Stimulated activated CD4-positive, alpha-beta T cell treated with anti-CD3 and anti-CD28 coated beads, Interleukin-2, amount 100 ng/mL, for 4 hours (primary cell): ENCODE data around the gene C3.
"Not testable (repeated sequence)": the region's sequence is repeated elsewhere in the genome, so short reads cannot be mapped to it uniquely, and the experiment has no call there.

Experiments
- DNase-seq: peaks from one replicate; pipeline ENCODE4 v3.0.0-alpha.2; 2020; ENCODE audit warnings: low read depth

The C3 gene

GRCh38 chr19:6720369-6721137, at the start of gene C3:
Gene C3 (minus strand): TSS chr19:6720650. CDS start chr19:6720589, 61 bp downstream.
- DNase-seq, result no peak

- DNase-seq, result no peak
These were observed 48.7 kb upstream of the C3 start for GRCh38 chr19:6769006-6769619.

DNA sequence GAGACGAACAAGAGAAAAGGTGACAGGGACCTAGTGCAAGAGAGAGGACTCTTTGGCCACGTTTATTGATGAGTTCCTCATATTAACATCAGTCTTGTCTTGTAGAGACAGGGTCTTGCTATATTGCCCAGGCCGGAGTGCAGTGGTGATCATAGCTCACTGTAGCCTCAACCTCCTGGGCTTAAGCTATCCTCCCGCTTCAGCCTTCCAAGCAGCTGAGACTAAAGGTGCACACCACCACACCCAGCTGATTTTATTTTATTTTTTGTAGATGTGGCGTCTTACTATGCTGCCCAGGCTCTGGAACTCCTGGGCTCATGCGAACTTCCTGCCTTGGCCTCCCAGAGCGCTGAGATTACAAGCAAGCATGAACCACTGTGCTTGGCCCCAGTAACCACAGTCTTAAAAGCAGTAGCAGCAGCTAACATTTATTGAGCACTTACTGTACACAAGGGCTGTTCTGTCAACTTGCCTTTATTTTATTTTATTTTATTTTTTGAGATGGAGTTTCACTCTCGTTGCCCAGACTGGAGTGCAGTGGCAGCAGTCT, 47.9 kb upstream of the C3 start:
- DNase-seq, result no peak

DNA sequence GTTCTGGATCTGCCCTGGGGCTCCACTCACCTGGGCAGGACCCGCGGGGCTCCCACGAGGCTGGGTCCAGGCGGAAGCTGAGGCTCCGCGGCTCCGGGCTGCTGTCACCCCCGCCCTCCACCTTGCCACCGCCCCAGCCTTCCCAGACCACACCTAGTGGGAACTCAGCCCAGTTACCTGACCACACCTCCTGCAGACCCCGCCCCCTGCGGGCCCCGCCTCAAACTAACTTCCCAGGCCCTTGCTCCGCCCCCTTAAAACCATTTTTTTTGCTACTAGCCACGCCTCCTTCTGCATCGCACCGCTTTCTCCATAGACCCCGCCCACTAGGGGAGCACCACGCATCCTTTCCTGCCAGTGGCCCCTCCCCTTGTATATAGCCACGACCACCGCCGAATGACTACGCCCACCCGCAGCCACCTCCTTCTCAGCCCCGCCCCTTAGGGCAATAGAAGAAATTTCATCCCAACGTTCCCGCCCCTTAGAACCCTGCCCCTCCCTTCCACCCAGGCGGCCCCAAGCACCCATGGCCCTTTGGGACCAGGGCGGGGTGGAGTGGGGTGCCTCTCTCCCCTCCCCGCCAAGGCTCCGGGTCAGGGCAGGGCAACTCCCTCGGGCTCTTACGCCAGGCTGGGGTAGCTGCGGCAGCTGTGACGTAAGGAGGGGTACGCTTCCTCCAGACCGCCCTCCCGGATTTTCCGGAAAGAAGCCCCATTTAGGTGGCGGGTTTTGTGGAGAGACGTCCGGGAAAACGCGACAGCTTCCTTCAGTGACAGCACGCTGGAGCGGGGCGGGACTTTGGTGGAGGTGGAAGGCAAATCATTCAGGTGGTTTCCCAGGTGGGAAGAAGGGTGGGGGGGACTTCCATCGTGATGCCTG, 47.1 kb upstream of the C3 start, which contains the start of gene SH2D3A:
TSS of gene SH2D3A (minus strand) at position 79 of the 879 bp plus-strand sequence. CDS start 3,687 bp downstream, outside the sequence.
- peak; percentile 95 for DNase-seq

- no peak for DNase-seq
These were observed 46.6 kb upstream of the C3 start for GRCh38 chr19:6767081-6767356.

- no peak for DNase-seq
These were observed 46.1 kb upstream of the C3 start for GRCh38 chr19:6766357-6767080.

DNA sequence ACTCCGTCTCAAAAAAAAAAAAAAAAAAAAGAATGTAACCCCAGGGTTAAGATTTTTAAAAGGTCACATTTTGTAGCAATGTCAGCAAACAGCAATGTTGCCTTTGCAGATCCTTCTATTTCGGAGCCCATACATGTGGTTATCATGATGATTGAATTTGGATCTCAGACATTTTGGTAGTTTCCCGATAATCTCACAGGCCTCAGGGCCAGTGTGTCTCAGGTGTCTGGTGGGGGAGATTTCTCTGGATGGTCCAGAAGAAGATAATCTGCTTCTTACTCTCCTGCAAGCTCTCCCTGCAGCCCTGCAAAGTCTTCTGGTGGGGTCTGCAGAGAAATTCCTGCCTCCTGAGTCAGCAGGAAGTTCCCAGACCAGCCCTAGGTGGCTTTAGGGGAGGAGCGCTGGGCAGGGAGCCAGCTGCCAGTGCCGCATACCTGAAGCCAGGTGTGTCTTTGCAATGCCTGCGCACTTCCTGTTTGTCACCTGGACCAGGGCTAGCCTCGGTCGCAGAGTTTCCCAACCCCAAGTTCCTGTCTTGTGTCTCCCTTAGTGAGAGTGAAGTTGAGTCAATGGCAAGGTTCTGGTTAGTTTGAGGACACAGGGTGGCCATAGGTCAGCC, 45.4 kb upstream of the C3 start:
- no peak for DNase-seq

DNA sequence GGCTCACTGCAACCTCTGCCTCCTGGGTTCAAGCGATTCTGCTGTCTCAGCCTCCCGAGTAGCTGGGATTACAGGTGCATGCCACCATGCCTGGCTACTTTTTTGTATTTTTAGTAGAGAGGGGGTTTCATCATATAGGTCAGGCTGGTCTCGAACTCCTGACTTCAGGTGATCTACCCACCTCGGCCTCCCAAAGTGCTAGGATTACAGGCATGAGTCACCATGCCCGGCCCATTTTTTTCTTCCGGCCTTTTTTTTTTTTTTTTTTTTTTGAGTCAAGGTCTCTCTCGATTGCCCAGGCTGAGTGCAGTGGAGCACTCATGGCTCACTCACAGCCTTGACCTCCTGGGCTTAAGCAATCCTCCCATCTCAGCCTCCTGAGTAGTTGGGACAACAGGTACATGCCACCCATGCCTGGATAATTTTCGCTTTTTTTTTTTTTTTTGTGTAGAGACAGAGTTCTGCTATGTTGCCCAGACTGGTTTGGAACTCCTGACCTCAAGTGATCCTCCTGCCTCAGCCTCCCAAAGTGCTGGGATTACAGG, 41.9 kb upstream of the C3 start:
- DNase-seq, result not testable (repeated sequence)

GRCh38 chr19:6761053-6761676, 40.7 kb upstream of the C3 start:
- DNase-seq, result no peak

- DNase-seq, result no peak
These were observed 40.2 kb upstream of the C3 start for GRCh38 chr19:6760606-6761005.

GRCh38 chr19:6754653-6755463, 34.4 kb upstream of the C3 start:
- no peak for DNase-seq

GRCh38 chr19:6754136-6754535, 33.7 kb upstream of the C3 start:
- no peak for DNase-seq

DNA sequence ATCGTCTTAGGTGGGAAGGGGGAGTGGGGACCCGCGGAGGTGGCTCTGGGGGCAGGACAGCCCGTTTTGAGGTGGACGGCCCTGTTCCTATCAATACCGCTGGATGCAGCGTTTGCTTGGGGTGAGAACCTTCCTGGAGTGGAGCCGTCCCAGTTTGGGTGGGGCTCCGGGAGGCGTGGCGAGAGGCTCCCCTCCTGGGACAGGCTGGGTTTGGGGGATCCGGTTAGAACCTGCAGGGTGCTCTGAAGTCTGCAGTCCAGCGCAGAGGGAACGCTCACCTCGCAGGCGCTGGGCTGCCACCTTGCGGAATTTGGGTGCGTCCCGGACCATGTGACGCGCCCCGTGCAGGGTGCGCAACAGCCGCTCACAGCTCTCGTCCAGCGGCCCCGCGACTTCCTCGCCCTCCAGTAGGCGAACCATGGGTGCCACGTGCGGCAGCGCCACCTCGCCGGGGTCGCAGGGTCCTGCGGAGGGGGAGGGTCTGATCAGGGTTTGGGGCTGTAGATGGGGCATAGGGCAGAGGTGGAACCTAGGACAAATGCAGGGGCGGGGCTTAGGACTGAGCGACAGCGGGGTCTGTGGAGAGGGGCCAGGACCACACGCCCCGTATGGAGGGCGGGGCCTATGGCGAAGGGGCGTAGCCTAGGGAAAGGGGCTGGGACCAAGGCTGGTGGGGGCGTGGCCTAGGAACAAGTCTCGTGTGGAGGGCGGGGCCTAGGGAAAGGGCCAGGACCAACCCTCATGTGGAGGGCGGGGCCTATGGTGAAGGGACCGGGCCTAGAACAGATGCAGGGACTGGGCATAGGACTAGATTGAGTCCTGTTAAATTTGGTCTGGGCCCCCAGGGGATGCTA, 33.0 kb upstream of the C3 start:
- DNase-seq, result peak; percentile 73

GRCh38 chr19:6752256-6753177, 32.1 kb upstream of the C3 start:
- DNase-seq, result no peak

- DNase-seq, result no peak
These were observed 30.7 kb upstream of the C3 start for GRCh38 chr19:6751189-6751588.

DNA sequence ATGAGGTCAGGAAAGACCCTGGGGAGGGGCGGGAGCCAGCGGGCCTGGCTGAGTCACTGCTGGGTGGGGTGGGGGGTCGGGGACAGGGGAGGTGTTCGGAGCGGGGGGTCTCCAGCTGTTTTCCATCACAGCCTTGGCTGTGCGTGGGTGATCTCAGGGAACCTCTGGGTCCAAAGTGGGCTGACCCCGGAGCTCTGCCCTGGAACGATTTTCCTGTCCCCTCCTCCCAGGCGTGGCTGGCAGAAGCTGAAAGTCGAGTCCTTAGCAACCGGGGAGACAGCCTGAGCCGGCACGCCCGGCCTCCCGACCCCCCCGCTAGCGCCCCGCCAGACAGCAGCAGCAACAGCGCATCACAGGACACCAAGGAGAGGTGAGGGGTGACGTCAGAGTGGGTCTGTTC, 29.6 kb upstream of the C3 start:
- DNase-seq, result no peak

DNA sequence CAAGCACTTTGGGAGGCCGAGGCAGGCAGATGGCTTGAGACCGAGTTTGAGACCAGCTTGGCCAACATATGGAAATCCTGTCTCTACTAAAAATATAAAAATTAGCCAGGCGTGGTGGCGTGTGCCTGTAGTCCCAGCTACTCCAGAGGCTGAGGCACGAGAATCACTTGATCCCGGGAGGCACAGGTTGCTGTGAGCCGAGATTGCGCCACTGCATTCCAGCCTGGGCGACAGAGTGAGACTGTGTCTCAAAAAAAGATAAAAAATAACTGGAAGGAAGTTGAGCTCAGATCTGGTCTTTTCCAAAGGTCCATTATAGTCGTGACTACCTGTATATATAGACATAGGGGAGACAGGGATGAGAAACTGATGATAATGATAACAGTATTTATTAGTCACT, 28.1 kb upstream of the C3 start:
- DNase-seq, result not testable (repeated sequence)

GRCh38 chr19:6745965-6746364, 25.5 kb upstream of the C3 start:
- no peak for DNase-seq
